Panc1 (cell line): ENCODE results near the gene MEA1. TPM values are rescaled to one million over a fixed set of nuclear protein-coding genes. Genes with fewer than 3 reads are reported as not detected.

Experiments
- ATAC-seq: fragments of 200-7000 bp; cut with Tn5 transposase; 2 replicates; pipeline ENCODE4 v1.9.1; 2020; ENCODE audit warnings: mild to moderate bottlenecking, moderate library complexity
- BruUV-seq: library from RNA; stranded (reverse); fragments of 400-500 nt; replicated peaks from 2 replicates; lab custom pipeline; 2021; lab: Mats Ljungman, UMichigan
- CTCF ChIA-PET: fragments of 300-600 bp; sonication (Branson Sonifier 250); formaldehyde crosslinking; loops from one replicate; lab custom pipeline; 2022; ENCODE audit warnings: antibody characterized with exemption; lab: Charles Lee
- POLR2A ChIA-PET: fragments of 300-600 bp; sonication (Branson Sonifier 250); formaldehyde crosslinking; loops from one replicate; lab custom pipeline; 2022; ENCODE audit warnings: antibody characterized with exemption; lab: Charles Lee
- DNase-seq: peaks from one replicate; pipeline ENCODE4 v3.0.0-alpha.2; 2010; ENCODE audit warnings: low read depth, low spot score
- H3K27ac ChIP-seq: 2 replicates; pipeline ENCODE4 v1.5.1; 2011; ENCODE audit warnings: mild to moderate bottlenecking, low read length, inconsistent platforms
- H3K27me3 ChIP-seq: fragments of 200-500 bp; sonication (Bioruptor generic); 2 replicates; pipeline ENCODE4 v1.6.0; 2014; ENCODE audit warnings: low read length, inconsistent platforms; ENCODE audit not compliant: control insufficient read depth, insufficient read depth
- H3K36me3 ChIP-seq: fragments of 200-500 bp; sonication (Bioruptor generic); 2 replicates; pipeline ENCODE4 v1.5.1; 2014; ENCODE audit warnings: inconsistent platforms, mild to moderate bottlenecking, low read length, moderate library complexity; ENCODE audit not compliant: control insufficient read depth, insufficient read depth
- H3K4me1 ChIP-seq: 2 replicates; pipeline ENCODE4 v1.5.1; 2011; ENCODE audit warnings: inconsistent platforms, mild to moderate bottlenecking, low read length, moderate library complexity; ENCODE audit not compliant: control insufficient read depth, insufficient read depth
- H3K4me3 ChIP-seq, 2 experiments: 2 replicates each; pipeline ENCODE4 v1.5.1; 2011 to 2012; ENCODE audit warnings: low read depth in 2 of 2, low read length in 2 of 2, mild to moderate bottlenecking in 2 of 2, inconsistent platforms in 1 of 2, moderate library complexity in 1 of 2
- H3K9me3 ChIP-seq: fragments of 200-500 bp; sonication (Bioruptor generic); 2 replicates; pipeline ENCODE4 v1.5.1; 2014; ENCODE audit warnings: low read depth, mild to moderate bottlenecking, inconsistent platforms, low read length, moderate library complexity; ENCODE audit not compliant: control insufficient read depth, insufficient read depth
- POLR2AphosphoS5 ChIP-seq: IDR thresholded peaks from 2 replicates; pipeline ENCODE4 v1.6.1; 2012; ENCODE audit warnings: mild to moderate bottlenecking, low read depth, low read length, moderate library complexity
- SIN3A ChIP-seq: IDR thresholded peaks from 2 replicates; pipeline ENCODE4 v1.6.1; 2012; ENCODE audit warnings: low read depth, mild to moderate bottlenecking, low read length, moderate library complexity, borderline replicate concordance; ENCODE audit not compliant: insufficient read depth
- TCF7L2 ChIP-seq: IDR thresholded peaks from 2 replicates; pipeline ENCODE4 v1.6.1; 2011; ENCODE audit warnings: mild to moderate bottlenecking, low read depth, low read length, inconsistent platforms
- in situ Hi-C: cut with HindIII; loops from 2 replicates; pipeline ENCODE4 v1.10.0; 2016; ENCODE audit warnings: low sequenced_read_pairs, low pct_unique_long_range_greater_than_20kb
- intact Hi-C: fragments of 100-400 bp; cut with micrococcal nuclease; formaldehyde crosslinking; loops from one replicate; pipeline ENCODE4 v1.10.0; 2022; ENCODE audit not compliant: unreplicated experiment
- total RNA-seq: library from RNA; stranded (reverse); gene quantifications from one replicate; pipeline ENCODE4 v1.2.1, GENCODE V29; 2021; ENCODE audit not compliant: unreplicated experiment
- TF ChIP-seq, protein P1 (sequence below): fragments of 450-650 bp; IDR thresholded peaks from 2 replicates; pipeline ENCODE4 v1.5.1; 2017; ENCODE audit warnings: mild to moderate bottlenecking
- TF ChIP-seq, protein P2 (sequence below), 2 experiments: IDR thresholded peaks; 2 replicates each; pipeline ENCODE4 v1.6.1; 2011 to 2012; ENCODE audit warnings: low read depth in 2 of 2, control low read depth in 1 of 2, low read length in 1 of 2, mild to moderate bottlenecking in 1 of 2, moderate library complexity in 1 of 2; ENCODE audit not compliant: insufficient read depth in 1 of 2

The MEA1 gene
- total RNA-seq, 1 experiment from 2014 or later: 111 TPM

DNA sequence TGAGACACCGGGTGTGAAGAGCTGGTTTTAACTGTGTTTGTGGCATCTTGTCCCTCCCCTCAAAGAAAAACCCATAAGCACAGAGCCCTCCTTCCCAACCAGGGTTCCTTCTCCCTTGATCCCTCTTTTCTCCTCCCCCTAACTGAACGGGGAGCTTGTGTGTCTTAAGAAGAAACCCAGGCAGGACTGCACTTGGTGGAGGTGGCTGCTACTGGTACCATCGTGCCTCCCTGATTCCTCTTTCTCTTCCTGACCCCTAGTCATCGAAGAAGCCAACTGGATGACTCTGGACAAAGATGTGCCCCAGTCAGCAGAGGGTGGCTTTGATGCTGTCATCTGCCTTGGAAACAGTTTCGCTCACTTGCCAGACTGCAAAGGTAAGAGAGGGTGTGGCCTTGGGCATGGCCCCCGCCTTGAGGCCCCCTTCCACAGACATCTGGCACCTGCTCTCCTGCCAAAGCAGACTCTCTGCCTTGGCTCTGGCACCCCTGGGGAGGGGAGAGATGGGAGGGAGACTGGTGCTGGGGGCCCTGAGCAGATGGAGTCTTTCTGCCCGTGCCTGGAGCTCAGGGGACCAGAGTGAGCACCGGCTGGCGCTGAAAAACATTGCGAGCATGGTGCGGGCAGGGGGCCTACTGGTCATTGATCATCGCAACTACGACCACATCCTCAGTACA is 51.1 kb downstream of the MEA1 start:
- TF ChIP-seq, protein P1, sequence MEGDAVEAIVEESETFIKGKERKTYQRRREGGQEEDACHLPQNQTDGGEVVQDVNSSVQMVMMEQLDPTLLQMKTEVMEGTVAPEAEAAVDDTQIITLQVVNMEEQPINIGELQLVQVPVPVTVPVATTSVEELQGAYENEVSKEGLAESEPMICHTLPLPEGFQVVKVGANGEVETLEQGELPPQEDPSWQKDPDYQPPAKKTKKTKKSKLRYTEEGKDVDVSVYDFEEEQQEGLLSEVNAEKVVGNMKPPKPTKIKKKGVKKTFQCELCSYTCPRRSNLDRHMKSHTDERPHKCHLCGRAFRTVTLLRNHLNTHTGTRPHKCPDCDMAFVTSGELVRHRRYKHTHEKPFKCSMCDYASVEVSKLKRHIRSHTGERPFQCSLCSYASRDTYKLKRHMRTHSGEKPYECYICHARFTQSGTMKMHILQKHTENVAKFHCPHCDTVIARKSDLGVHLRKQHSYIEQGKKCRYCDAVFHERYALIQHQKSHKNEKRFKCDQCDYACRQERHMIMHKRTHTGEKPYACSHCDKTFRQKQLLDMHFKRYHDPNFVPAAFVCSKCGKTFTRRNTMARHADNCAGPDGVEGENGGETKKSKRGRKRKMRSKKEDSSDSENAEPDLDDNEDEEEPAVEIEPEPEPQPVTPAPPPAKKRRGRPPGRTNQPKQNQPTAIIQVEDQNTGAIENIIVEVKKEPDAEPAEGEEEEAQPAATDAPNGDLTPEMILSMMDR: no peak
- TF ChIP-seq SIN3A (no peak), TCF7L2 (no peak), POLR2AphosphoS5 (no peak)
- TF ChIP-seq, protein P2, sequence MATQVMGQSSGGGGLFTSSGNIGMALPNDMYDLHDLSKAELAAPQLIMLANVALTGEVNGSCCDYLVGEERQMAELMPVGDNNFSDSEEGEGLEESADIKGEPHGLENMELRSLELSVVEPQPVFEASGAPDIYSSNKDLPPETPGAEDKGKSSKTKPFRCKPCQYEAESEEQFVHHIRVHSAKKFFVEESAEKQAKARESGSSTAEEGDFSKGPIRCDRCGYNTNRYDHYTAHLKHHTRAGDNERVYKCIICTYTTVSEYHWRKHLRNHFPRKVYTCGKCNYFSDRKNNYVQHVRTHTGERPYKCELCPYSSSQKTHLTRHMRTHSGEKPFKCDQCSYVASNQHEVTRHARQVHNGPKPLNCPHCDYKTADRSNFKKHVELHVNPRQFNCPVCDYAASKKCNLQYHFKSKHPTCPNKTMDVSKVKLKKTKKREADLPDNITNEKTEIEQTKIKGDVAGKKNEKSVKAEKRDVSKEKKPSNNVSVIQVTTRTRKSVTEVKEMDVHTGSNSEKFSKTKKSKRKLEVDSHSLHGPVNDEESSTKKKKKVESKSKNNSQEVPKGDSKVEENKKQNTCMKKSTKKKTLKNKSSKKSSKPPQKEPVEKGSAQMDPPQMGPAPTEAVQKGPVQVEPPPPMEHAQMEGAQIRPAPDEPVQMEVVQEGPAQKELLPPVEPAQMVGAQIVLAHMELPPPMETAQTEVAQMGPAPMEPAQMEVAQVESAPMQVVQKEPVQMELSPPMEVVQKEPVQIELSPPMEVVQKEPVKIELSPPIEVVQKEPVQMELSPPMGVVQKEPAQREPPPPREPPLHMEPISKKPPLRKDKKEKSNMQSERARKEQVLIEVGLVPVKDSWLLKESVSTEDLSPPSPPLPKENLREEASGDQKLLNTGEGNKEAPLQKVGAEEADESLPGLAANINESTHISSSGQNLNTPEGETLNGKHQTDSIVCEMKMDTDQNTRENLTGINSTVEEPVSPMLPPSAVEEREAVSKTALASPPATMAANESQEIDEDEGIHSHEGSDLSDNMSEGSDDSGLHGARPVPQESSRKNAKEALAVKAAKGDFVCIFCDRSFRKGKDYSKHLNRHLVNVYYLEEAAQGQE (IDR thresholded peaks at IDR 0.05; ENCODE audit: insufficient read depth in 1 of 2, low read depth in 2 of 2, low read length in 1 of 2): no peak
- peaks cover 6% of the 10 kb centered on the region; the same call in 1 of the 2 replicates for H3K36me3 ChIP-seq
- DNase-seq: no peak
- no peak overlapping the region for H3K27ac ChIP-seq
- no peak for ATAC-seq
- no peaks in the 10 kb centered on the region for H3K27me3 ChIP-seq
- in situ Hi-C loops (no loop called here), intact Hi-C loops (loop anchor here (10.0 kb wide), 1 partner anchor 58 kb away; no protein-coding TSS in a partner anchor)
- ChIA-PET CTCF (no interaction called here), POLR2A (interaction anchor here (0.6 kb wide), 1 partner anchor 8 kb away, joined by 4 read pairs; no protein-coding TSS in a partner anchor)
- no TSS peak for BruUV-seq
- no peak overlapping the region for H3K4me3 ChIP-seq
- H3K9me3 ChIP-seq: no peaks in the 10 kb centered on the region
- H3K4me1 ChIP-seq: peaks cover 7% of the 10 kb centered on the region

DNA sequence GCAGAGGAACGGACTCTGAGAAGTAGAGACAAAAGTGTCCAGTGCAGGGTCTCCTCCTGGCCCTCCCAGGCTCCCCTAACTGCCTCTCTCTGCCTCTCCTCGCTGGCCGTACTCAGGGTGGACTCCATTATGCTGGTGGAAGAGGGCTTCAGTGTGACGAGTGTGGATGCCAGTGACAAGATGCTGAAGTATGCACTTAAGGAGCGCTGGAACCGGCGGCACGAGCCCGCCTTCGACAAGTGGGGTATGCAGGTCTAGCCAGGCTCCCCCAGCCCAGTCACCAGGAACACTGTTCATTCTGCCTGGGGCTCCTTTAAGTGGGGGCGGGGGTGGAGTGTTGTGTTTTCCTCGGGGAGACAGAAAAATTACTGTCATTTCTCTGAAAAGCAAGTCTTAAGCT is 51.6 kb downstream of the MEA1 start:
- Histone ChIP-seq H3K4me1 (peaks cover 7% of the 10 kb centered on the region), H3K27me3 (no peaks in the 10 kb centered on the region), H3K27ac (no peak overlapping the region), H3K4me3 (no peak overlapping the region), H3K9me3 (no peaks in the 10 kb centered on the region), H3K36me3 (peaks cover 6% of the 10 kb centered on the region; the same call in 1 of the 2 replicates)
- ATAC-seq (no peak), DNase-seq (no peak)
- in situ Hi-C loops (no loop called here), intact Hi-C loops (loop anchor here (10.0 kb wide), 1 partner anchor 57 kb away; no protein-coding TSS in a partner anchor)
- TF ChIP-seq POLR2AphosphoS5 (no peak), SIN3A (no peak), TCF7L2 (no peak)
- TF ChIP-seq, protein P1: no peak
- TF ChIP-seq, protein P2 (IDR thresholded peaks at IDR 0.05; ENCODE audit: insufficient read depth in 1 of 2, low read depth in 2 of 2, low read length in 1 of 2): no peak
- no TSS peak for BruUV-seq
- ChIA-PET POLR2A (interaction anchor here (0.6 kb wide), 2 partner anchors 9 to 189 kb away, joined by 4 to 5 read pairs; no protein-coding TSS in a partner anchor), CTCF (no interaction called here)
